GM19239 (cell line): ENCODE results near the gene PARVB.
"Not testable (repeated sequence)": the region's sequence is repeated elsewhere in the genome, so short reads cannot be mapped to it uniquely, and the experiment has no call there.

ENCODE experiments used
- DNase-seq: peaks from one replicate; pipeline ENCODE4 v3.0.0; 2011; ENCODE audit warnings: low spot score; ENCODE audit not compliant: insufficient read length
- FAIRE-seq: peaks from 2 replicates; lab custom pipeline; 2011; peaks lifted over from hg19 to GRCh38; lab: Jason Lieb, UNC

The PARVB gene

GRCh38 chr22:44047891-44048301, 23.8 kb downstream of the PARVB start:
- FAIRE-seq (peak; percentile 90), DNase-seq (no peak)

- FAIRE-seq, result peak; percentile 59
- no peak for DNase-seq
These were observed 25.6 kb downstream of the PARVB start for GRCh38 chr22:44049486-44050231.

- FAIRE-seq, result no peak
- DNase-seq, result no peak
These were observed 26.8 kb downstream of the PARVB start for GRCh38 chr22:44050766-44051355.

- DNase-seq, result no peak
- no peak for FAIRE-seq
These were observed 27.3 kb downstream of the PARVB start for GRCh38 chr22:44051358-44051757.

GRCh38 chr22:44051961-44052360, 27.9 kb downstream of the PARVB start:
- DNase-seq (no peak), FAIRE-seq (no peak)

GRCh38 chr22:44055805-44056204, 31.7 kb downstream of the PARVB start:
- FAIRE-seq, result no peak

GRCh38 chr22:44056649-44057048, 32.5 kb downstream of the PARVB start:
- not testable (repeated sequence) for DNase-seq, FAIRE-seq

More at GRCh38 chr22:44055805-44056204, 31.7 kb downstream of the PARVB start:
- no peak for DNase-seq

- DNase-seq (no peak), FAIRE-seq (no peak)
These were observed 33.4 kb downstream of the PARVB start for GRCh38 chr22:44057401-44057987.

- FAIRE-seq, result peak; percentile 37
- DNase-seq, result no peak
These were observed 39.6 kb downstream of the PARVB start for GRCh38 chr22:44063462-44064371.

- FAIRE-seq, result no peak
These were observed 42.9 kb downstream of the PARVB start for GRCh38 chr22:44067033-44067432.

GRCh38 chr22:44067901-44068300, 43.8 kb downstream of the PARVB start:
- no peak for FAIRE-seq
- DNase-seq, result no peak

More at GRCh38 chr22:44067033-44067432, 42.9 kb downstream of the PARVB start:
- DNase-seq, result no peak

- FAIRE-seq (peak; percentile 98), DNase-seq (peak; percentile 58)
These were observed 44.5 kb downstream of the PARVB start for GRCh38 chr22:44068422-44069191.

GRCh38 chr22:44070029-44070428, 45.9 kb downstream of the PARVB start:
- DNase-seq, result no peak
- no peak for FAIRE-seq

GRCh38 chr22:44071781-44072326, 47.8 kb downstream of the PARVB start:
- FAIRE-seq (no peak), DNase-seq (no peak)

GRCh38 chr22:44074337-44074984, 50.4 kb downstream of the PARVB start:
- DNase-seq, result no peak
- no peak for FAIRE-seq

GRCh38 chr22:44075022-44075421, 50.9 kb downstream of the PARVB start:
- DNase-seq, result no peak
- FAIRE-seq, result no peak

GRCh38 chr22:44075670-44076069, 51.6 kb downstream of the PARVB start:
- FAIRE-seq (no peak), DNase-seq (no peak)

GRCh38 chr22:44076825-44077224, 52.7 kb downstream of the PARVB start:
- DNase-seq (no peak), FAIRE-seq (no peak)
